Sigmoid colon (tissue), 4 donors: ENCODE results near the gene SIK3.

Experiments used
- CTCF ChIP-seq, 4 experiments: fragments of 450-650 bp in 3 of 4; fragments of 200-600 bp in 1 of 4; IDR thresholded peaks; one replicate each; pipeline ENCODE4 v1.5.1; 2016 to 2019; ENCODE audit warnings: antibody characterized with exemption in 4 of 4, mild to moderate bottlenecking in 3 of 4, moderate library complexity in 2 of 4
- EP300 ChIP-seq, 4 donors: sonication (generic); formaldehyde crosslinking; IDR thresholded peaks; one replicate each; pipeline ENCODE4 v1.6.1; 2017; ENCODE audit warnings: antibody characterized with exemption in 4 of 4
- POLR2A ChIP-seq, 2 donors: fragments of 450-650 bp; IDR thresholded peaks; one replicate each; pipeline ENCODE4 v1.6.1; 2016; ENCODE audit warnings: antibody characterized with exemption in 2 of 2, mild to moderate bottlenecking in 2 of 2, moderate library complexity in 2 of 2
- POLR2AphosphoS5 ChIP-seq, 4 donors: sonication (generic); formaldehyde crosslinking; IDR thresholded peaks; one replicate each; pipeline ENCODE4 v1.6.1; 2017; ENCODE audit warnings: antibody characterized with exemption in 4 of 4

- TF ChIP-seq POLR2A (IDR thresholded peaks at IDR 0.05) = no peak
- TF ChIP-seq CTCF (IDR thresholded peaks at IDR 0.05) = no peak
- no peak for TF ChIP-seq EP300 (IDR thresholded peaks at IDR 0.05)
- TF ChIP-seq POLR2AphosphoS5 (IDR thresholded peaks at IDR 0.05) = no peak
These were observed 12.2 kb upstream of the SIK3 start for GRCh38 chr11:117110294-117110950.
